Psoas muscle (tissue), 8 donors: ENCODE data around the gene CERS3. TPM values are rescaled to one million over a fixed set of nuclear protein-coding genes. Genes with fewer than 3 reads are reported as not detected.

ENCODE experiments used
- ATAC-seq, 4 donors: fragments of 200-7000 bp; cut with Tn5 transposase; one replicate each; pipeline ENCODE4 v1.9.1; 2020; ENCODE audit warnings: moderate library complexity in 3 of 4, mild to moderate bottlenecking in 2 of 4
- DNase-seq, 2 donors: peaks; one replicate each; pipeline ENCODE4 v3.0.0-alpha.2; 2020
- H3K27ac ChIP-seq: fragments of 200-600 bp; one replicate; pipeline ENCODE4 v1.8.0; 2022
- H3K27me3 ChIP-seq, 3 donors: fragments of 200-600 bp in 1 of 3; one replicate each; pipeline versions ENCODE4 v1.6.1 to v1.8.0; 2013 to 2022; ENCODE audit warnings: low read length in 2 of 3, mild to moderate bottlenecking in 2 of 3, moderate library complexity in 1 of 3; ENCODE audit not compliant: insufficient read depth in 3 of 3
- H3K36me3 ChIP-seq, 2 donors: fragments of 200-600 bp in 1 of 2; one replicate each; pipeline versions ENCODE4 v1.6.1 to v1.8.0; 2013 to 2022; ENCODE audit warnings: low read depth in 1 of 2, mild to moderate bottlenecking in 1 of 2, moderate library complexity in 1 of 2; ENCODE audit not compliant: insufficient read depth in 1 of 2
- H3K4me1 ChIP-seq: fragments of 200-600 bp; one replicate; pipeline ENCODE4 v1.8.0; 2022
- H3K4me3 ChIP-seq: fragments of 200-600 bp; one replicate; pipeline ENCODE4 v1.8.0; 2022; ENCODE audit warnings: mild to moderate bottlenecking
- H3K9me3 ChIP-seq: fragments of 200-600 bp; one replicate; pipeline ENCODE4 v1.8.0; 2022
- WGBS, 3 donors: extraction: QIAGEN DNeasy Blood & Tissue Kit; methylation state at CpG; one replicate each; pipeline versions ENCODE4 v1.1.6 to v1.1.7; 2013; 5-methylcytosine and 5-hydroxymethylcytosine counted together
- intact Hi-C, 2 donors: fragments of 100-400 bp; cut with DNase I; formaldehyde crosslinking; loops; one replicate each; pipeline versions ENCODE4 v1.11.0 to v1.14.2; 2022
- polyA plus RNA-seq, 3 donors: library from polyadenylated mRNA; stranded (reverse); fragments of 200-250 nt; gene quantifications; one replicate each; pipeline ENCODE4 v1.2.3, GENCODE V29; 2013
- total RNA-seq, 4 donors: library from RNA; stranded (reverse); fragmentation: NEBNext Ultra II Directional in 2 of 4; extraction: Animal tissue kit (Norgen Biotek cat#: 25700) in 2 of 4; gene quantifications; one replicate each; pipeline versions ENCODE4 v1.2.1 to v1.2.4, GENCODE V29; 2021 to 2023
- TF ChIP-seq, protein P1 (sequence below): fragments of 200-600 bp; IDR thresholded peaks from one replicate; pipeline ENCODE4 v1.8.0; 2022; ENCODE audit warnings: antibody characterized with exemption
- donor health status: healthy with polysubstance abuse.
- donor health status: DM: no; HTN: no; CAD: no; lungs with moderate emphysema.
- donor health status: Bipolar disorder and iron deficiency.
- donor health status: healthy.
- donor health status: DM: yes; HTN: yes; CAD: no.
- donor health status: DM: no; HTN: no; CAD: no.
- donor health status: DM: no; HTN: no; CAD: no.
- donor health status: DM: yes; HTN: yes; CAD: no.

The CERS3 gene
- total and polyA plus RNA-seq, 7 donors, result 0.05 to 0.49 (median 0.15) TPM; not detected in 2

DNA sequence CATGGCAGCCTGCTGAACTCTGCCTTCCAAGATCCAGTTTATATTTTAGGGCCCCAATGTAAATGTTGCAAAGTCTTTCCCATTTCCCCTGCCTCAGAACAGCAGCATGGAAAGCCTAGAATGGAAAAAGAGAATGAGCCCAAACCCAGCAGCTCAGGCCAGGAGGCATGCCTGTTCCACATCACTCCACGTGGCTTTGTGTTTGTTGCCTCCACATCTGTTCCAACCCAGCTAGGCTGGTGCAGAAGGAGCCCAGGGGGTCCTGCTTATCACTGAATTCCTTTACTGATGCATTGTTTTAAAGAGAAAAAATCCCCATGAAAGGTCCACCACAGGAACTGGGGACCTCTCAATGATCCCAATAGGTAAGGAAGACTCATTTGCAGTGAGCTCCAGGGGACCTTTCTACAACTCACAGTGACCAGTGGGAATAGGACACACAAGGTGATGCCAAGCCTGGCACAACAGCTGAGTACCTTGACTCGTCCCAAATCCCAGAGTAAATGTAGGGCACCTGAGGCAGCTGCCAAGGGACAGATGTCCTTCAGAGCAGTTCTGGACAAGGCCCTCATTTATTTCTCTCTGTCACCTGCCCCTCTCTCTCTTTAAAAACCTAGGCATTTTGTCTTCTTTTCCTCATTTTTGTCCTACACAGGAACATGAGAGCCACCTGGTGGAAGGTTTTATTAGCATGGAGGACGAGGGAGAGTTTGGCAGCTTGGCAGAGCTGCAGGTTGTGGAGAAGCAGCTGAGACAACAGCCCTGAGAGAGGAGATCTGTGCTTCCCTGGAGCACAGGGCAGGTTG is 145.2 kb downstream of the CERS3 start:
- Histone ChIP-seq H3K9me3 (peaks cover 14% of the 10 kb centered on the region), H3K27me3 (no peaks in the 10 kb centered on the region), H3K4me1 (no peaks in the 10 kb centered on the region), H3K4me3 (no peak overlapping the region), H3K36me3 (no peaks in the 10 kb centered on the region), H3K27ac (no peak overlapping the region)
- DNase-seq (no peak), ATAC-seq (peak in 2 of 4 donors; percentile 17 to 22)
- intact Hi-C loops, result no loop called here
- 26 to 27% (median 26%) methylated on average over 3 of the region's 3 CpGs for WGBS, 3 donors
- TF ChIP-seq, protein P1, sequence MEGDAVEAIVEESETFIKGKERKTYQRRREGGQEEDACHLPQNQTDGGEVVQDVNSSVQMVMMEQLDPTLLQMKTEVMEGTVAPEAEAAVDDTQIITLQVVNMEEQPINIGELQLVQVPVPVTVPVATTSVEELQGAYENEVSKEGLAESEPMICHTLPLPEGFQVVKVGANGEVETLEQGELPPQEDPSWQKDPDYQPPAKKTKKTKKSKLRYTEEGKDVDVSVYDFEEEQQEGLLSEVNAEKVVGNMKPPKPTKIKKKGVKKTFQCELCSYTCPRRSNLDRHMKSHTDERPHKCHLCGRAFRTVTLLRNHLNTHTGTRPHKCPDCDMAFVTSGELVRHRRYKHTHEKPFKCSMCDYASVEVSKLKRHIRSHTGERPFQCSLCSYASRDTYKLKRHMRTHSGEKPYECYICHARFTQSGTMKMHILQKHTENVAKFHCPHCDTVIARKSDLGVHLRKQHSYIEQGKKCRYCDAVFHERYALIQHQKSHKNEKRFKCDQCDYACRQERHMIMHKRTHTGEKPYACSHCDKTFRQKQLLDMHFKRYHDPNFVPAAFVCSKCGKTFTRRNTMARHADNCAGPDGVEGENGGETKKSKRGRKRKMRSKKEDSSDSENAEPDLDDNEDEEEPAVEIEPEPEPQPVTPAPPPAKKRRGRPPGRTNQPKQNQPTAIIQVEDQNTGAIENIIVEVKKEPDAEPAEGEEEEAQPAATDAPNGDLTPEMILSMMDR, result peak; percentile 32

GRCh38 chr15:100373942-100374341 is 154.8 kb downstream of the CERS3 start:
- DNase-seq (no peak), ATAC-seq (peak in 1 of 4 donors; percentile 23)
- peaks cover 0 to 27% (median 12%) of the 10 kb centered on the region in 3 donors for H3K27me3 ChIP-seq
- no peaks in the 10 kb centered on the region for H3K36me3 ChIP-seq
- no peaks in the 10 kb centered on the region for H3K4me1 ChIP-seq
- intact Hi-C loops, result no loop called here
- TF ChIP-seq, protein P1, result no peak
- H3K27ac ChIP-seq, result no peak overlapping the region
- whole genome bisulfite sequencing, 3 donors, result 21 to 35% (median 26%) methylated on average over 3 to 8 of the region's 8 CpGs
- H3K9me3 ChIP-seq, result peaks cover 10% of the 10 kb centered on the region
- H3K4me3 ChIP-seq, result no peak overlapping the region

DNA sequence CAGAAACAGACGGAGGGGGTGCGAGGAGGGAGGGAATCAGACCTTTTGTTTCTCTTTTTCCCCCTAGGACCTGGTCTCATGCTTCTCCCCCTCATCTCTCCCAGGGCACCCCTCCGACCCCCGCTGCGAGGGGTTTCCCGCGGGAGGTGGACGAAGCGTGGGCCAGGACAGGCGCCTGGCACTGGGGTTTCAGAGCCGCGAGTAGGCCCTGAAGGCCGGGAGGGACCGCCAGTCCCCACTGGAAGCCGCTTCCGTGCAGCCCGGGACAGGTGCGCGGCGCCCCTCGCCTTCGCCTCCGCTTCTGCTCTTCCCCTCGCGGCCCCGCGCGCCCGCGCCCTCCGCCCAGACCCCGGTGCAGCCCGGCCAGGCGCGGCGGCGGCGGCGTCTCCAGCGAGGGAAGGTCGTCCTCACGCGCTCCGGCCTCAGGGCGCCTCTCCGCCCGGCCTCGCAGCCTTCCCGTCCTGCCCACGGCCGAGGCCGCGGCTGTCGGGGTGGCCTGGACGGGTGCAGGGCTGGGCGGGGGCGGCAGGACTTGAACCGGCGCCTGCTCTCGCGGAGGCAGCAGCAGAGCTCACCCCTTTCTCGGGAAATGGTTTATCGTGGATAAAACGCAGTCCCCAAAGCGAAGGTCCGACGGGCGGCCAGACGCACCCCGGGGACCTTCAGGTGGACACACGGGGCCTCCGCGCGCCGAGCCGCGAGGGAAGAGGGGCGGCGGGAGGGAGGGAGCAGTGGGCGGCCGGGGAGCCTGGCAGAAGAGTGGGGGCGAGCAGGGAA is 155.4 kb downstream of the CERS3 start:
- 0 to 2% (median 1%) methylated on average over 47 to 81 of the region's 82 CpGs for WGBS, 3 donors
- Histone ChIP-seq H3K4me1 (no peaks in the 10 kb centered on the region), H3K9me3 (peaks cover 10% of the 10 kb centered on the region), H3K36me3 (no peaks in the 10 kb centered on the region), H3K27ac (no peak overlapping the region), H3K4me3 (peak overlapping the region; percentile 58), H3K27me3 (peaks cover 0 to 27% (median 12%) of the 10 kb centered on the region in 3 donors)
- ATAC-seq (peak in 2 of 4 donors; percentile 37 to 46), DNase-seq (peak in 1 of 2 donors; percentile 16)
- TF ChIP-seq, protein P1, result no peak
- intact Hi-C loops, result no loop called here

DNA sequence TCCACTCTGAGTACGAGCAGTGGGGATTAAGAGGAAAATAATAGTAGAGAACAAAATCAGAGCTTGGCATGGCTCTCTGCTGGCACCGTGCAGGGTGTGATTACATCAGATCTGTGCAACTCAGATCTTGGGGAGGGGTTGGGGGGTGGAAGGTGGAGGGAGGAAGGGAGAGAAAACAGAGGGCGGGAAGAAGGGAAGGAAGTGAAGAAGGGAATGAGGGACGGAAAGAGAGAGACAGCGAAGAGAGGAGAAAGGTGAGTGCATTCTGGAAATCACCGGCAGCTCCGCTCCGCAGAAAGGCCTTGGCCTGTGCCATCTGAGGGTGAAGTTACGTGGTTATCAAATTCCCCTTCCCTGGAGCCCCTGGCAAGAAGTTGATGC is 156.0 kb downstream of the CERS3 start:
- Histone ChIP-seq H3K27ac (no peak overlapping the region), H3K27me3 (peaks cover 0 to 27% (median 12%) of the 10 kb centered on the region in 3 donors)
- DNase-seq, result peak; percentile 40 to 69

More for the DNA sequence above, 156.0 kb downstream of the CERS3 start:
- intact Hi-C loops, result no loop called here
- Histone ChIP-seq H3K9me3 (peaks cover 10% of the 10 kb centered on the region), H3K4me1 (no peaks in the 10 kb centered on the region), H3K36me3 (no peaks in the 10 kb centered on the region), H3K4me3 (peak overlapping the region; percentile 58)
- ATAC-seq, result peak in 3 of 4 donors; percentile 37 to 68 (median 58)
- TF ChIP-seq, protein P1, result no peak
- 9 to 20% (median 13%) methylated on average over 8 to 9 of the region's 9 CpGs for WGBS, 3 donors
